Right hindlimb (tissue), 1 donor: Measurements from ENCODE around the gene GNB2.
"Not testable (repeated sequence)": the region's sequence is repeated elsewhere in the genome, so short reads cannot be mapped to it uniquely, and the experiment has no call there.

Experiments
- DNase-seq: peaks from one replicate; pipeline ENCODE4 v3.0.0-alpha.2; 2018

GNB2 gene

GRCh38 chr7:100665168-100665726, 8.3 kb upstream of the GNB2 start:
- DNase-seq, result no peak

GRCh38 chr7:100667331-100668068, 6.0 kb upstream of the GNB2 start:
- no peak for DNase-seq

DNA sequence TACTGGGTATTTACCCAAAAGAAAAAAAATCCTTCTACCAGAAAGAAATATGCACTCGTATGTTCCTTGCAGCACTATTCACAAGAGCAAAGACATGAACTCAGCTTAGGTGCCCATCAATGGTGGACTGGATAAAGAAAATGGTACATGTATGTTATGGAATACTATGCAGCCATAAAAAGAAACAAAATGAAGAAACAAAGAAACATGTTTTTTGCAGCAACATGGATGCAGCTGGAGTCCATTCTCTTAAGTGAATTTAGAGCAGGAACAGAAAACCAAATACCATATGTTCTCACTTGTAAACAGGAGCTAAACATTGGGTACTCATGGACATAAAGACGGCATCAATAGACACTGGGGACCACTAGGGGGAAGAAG, 5.5 kb upstream of the GNB2 start:
- no peak for DNase-seq

GRCh38 chr7:100669106-100669505, 4.4 kb upstream of the GNB2 start:
- DNase-seq, result not testable (repeated sequence)

GRCh38 chr7:100670074-100670473, 3.5 kb upstream of the GNB2 start:
- no peak for DNase-seq

- no peak for DNase-seq
These were observed 1.9 kb upstream of the GNB2 start for GRCh38 chr7:100671353-100672327.

DNA sequence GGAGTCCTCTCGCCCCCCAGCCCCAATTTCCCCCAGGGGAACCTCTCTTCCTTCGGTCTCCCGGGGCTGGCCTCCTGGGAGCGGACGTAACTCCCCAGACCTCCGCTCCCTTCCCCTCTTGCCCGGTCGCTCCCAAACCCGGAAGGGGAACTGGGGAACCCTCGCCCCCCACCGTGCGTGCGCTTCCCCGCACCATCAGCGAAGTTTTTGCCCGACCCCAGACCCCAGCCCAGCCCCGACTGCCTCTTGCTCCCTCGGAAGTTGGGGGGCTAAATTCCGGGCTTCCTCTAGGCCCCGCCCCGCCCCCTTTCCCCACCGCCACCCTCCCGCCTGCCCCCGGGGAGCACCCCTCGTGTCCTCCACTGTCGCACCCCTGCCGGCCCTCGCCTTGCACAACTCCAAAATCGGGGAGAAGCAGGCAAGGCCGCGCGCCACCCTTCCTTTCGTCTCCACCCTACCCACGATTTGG, 436 bp downstream of the GNB2 start:
- DNase-seq, result no peak

DNA sequence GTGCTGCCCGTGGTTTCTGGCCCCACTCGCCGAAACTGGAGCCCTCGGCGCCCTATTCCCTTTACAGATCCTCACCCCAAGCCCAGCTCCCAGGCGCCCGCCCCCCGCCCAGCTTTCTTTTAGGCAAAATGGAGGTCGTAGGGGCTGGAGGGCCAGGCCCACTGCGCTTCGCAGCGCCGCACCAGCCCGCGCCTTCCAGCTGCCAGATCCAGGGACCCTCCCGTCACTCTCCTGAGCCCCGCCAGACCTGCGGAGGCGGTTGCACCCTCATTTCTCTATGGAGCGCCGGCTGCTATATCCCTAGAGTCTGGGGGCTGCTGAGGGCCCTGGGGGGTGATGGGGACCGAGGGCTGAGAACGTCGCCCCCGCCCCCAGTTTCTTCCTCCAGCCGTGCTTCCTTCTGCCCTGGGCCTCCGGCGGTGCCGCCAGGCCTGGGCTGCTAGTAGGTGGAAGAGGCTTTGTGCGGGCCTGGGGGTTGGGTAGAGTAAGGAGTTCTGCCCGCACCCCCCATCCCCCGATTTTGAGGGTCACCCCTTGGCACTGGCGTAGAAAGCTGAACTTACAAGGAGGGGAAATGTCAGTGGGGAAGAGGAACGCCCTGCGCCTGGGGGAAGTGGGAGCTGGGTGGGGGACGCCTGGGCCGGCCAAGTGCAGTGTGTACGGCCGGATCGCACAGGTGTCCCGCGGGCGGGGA, 1.0 kb downstream of the GNB2 start:
- peak; percentile 53 for DNase-seq

DNA sequence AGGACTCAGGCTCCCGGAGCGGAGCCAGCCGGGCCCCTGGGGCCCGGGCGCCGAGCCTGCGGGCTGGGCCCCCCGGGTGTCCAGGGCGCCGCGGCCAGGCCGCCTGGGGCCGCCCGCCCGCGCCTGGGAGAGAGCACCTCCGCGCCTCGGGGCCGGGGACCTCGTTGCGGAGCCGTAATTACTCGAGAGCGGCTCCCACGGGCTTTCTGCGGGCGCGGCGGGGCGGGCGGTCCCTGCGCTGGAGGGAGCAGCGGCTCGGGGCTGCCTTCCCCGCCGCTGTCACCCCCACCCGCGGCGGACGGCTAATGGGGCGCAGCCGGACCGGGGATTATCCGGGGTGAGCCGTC, 1.5 kb downstream of the GNB2 start:
- DNase-seq, result no peak

DNA sequence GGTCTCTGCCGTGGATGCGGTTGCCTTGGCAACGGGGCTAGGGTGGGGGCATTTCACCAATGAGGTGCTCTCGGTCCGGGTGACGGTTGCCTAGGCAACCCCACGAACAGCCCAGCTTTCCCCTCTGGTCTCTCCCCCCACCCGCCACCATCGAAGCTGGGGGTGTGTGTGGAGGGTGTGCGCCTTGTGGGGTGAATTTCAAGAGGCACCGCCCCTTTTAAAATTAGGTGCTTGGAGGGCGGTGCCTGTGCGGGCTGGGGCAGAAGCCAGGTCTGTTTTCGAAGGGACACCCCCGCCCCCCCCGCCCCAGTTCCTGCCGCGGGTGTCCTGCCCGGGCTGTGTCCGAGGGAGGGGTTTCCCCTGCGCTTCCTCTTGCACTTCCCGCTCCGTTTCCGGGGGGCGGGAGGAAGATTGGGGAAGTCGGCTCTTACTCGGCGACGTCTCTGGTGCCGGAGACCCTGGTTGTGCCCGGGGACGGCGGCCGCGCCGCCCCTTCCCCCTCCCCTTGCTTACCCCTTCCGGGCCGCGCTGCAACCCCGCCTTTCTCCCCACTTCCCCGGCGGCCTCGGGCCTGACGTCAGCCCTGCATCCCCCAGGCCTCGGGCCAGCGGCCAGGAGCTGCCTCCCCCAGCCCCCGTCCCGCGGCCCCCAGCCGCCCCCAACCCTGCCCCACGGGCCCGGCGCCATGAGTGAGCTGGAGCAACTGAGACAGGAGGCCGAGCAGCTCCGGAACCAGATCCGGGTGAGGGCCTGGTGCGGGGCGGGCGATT, 2.2 kb downstream of the GNB2 start:
- peak; percentile 83 for DNase-seq

DNA sequence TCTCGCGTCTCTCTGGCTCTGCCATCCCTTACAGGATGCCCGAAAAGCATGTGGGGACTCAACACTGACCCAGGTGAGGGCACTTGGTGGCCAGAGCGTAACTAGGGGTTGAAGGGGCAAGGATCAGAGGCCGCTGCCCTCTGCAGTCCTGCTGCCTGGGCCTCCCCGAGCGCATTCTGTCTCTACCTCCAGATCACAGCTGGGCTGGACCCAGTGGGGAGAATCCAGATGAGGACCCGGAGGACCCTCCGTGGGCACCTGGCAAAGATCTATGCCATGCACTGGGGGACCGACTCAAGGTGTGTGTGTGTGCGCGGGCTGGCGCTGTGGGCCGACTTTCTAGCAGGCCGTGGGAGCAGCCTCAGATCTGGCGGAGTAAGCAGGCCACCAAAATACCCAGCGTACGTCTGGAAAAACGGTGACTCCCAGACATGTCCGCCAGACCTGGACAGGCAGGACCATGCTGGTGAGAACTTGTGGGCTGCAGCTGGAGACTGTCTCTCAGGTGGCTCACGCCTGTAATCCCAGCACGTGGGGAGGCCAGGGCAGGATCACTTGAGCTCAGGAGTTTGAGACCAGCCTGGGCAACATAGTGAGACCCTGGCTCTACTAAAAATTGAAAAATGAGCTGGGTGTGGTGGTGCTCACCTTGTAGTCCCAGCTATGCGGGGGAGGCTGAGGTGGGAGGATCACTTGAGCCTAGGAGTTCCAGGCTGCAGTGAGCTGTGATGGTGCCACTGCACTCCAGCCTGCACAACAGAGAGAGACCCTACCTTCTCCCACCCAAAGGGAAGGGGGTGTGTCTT, 3.2 kb downstream of the GNB2 start:
- DNase-seq, result peak; percentile 21

GRCh38 chr7:100677308-100678267, 4.0 kb downstream of the GNB2 start:
- DNase-seq, result no peak

DNA sequence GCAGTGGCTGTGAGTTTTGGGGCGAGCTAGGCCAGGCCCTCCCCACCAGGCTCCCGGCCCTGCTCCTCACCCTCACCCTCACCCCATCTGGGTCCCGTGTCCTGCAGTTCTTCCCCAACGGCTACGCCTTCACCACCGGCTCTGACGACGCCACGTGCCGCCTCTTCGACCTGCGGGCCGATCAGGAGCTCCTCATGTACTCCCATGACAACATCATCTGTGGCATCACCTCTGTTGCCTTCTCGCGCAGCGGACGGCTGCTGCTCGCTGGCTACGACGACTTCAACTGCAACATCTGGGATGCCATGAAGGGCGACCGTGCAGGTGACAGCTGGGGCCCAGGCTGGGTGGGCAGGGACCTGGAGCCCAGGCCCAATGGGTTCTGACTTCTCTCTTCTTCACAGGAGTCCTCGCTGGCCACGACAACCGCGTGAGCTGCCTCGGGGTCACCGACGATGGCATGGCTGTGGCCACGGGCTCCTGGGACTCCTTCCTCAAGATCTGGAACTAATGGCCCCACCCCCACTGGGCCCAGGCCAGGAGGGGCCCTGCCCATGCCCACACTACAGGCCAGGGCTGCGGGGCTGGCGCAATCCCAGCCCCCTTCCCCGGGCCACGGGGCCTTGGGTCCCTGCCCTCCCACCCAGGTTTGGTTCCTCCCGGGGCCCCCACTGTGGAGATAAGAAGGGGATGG, 4.9 kb downstream of the GNB2 start:
- DNase-seq, result peak; percentile 38

DNA sequence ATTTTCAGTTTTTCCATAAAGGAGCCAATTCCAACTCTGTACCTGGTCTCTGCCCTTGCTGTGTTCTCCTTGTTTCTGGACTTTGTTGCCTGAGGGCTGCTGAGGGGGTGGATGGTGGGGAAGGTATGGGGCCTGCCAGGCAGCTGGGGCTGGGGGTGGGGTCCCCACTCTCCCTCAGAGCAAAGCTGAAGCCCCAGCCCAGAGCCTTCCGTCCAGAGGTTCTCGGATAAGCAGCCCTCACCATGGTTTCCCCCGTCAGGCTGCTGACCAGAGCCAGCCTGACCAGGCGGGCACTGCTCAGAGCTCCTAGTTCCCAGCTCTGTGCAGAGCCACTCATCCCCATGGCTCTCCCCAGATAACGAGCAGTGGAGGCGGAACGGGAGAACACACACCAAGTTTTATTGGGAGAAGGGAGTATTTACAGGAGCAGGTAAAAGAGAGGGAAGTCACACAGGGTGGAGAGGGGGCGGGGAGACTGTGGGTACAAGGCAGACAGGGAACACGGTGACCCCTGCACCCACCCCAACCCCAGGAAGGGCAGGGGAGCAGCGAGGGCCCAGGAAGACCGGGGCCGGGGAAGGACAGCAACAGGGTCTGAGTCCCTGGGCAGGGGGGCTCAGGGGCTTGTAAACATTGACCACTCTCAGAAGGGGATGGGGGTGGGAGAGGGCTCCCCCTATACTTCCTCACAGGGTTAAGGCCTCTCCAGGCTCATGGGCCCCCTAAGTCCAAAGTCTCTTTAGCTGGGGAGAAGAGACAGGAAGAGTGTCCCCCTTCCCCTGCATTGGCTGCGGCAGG, 5.8 kb downstream of the GNB2 start:
- no peak for DNase-seq

- DNase-seq, result peak; percentile 24
These were observed 6.5 kb downstream of the GNB2 start for GRCh38 chr7:100679927-100680575.

DNA sequence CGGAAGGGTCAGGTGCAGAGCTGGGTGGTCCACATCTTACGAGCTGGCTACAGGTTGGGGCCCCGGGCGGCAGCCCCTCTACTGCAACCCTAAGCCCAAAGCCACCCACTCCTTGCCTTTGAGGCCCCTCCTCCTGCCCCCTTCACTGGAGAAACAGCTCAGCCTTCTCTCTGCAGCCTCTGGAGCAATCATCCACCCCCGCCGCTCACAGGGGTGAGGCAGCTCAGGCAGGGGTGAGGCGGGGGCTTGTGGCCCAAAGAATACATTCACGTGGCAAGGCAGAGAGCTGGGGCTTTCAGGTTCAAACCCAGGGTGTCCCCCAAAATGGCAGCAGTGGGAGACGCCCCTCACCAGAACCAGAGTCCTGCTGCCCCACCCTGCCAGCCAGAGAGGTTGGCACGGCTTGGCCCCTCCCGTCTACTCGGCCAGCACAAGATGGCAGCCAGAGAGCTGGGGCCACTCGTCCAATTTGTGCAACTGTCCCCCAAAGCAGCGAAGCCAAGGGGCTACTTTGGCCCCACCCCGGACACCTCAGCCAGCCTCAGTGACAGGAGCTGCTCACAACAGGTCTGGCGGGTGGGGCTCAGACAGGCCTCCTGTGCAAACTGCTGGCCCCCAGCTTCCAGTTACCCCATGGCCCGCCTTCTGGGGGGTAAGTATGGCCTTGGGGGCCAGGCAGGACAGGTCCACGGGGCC, 7.2 kb downstream of the GNB2 start:
- DNase-seq, result peak; percentile 38

GRCh38 chr7:100681491-100682227, 8.1 kb downstream of the GNB2 start:
- DNase-seq, result peak; percentile 21
